GM13977 (cell line): ENCODE data around the gene UCKL1.

Experiments
- DNase-seq: peaks from one replicate; pipeline ENCODE4 v3.0.0; 2012; ENCODE audit warnings: low spot score
- in situ Hi-C: fragments of 300-500 bp; cut with MboI; formaldehyde crosslinking; loops from one replicate; pipeline ENCODE4 v1.12.0; 2022; ENCODE audit warnings: low sequenced_read_pairs, low pct_unique_long_range_greater_than_20kb, mixed read lengths, inconsistent platforms; ENCODE audit not compliant: unreplicated experiment
- TF ChIP-seq, protein P1 (sequence below): IDR thresholded peaks from 2 replicates; pipeline ENCODE4 v1.5.1; 2012; ENCODE audit warnings: mild to moderate bottlenecking, control low read depth; ENCODE audit not compliant: insufficient read depth; ENCODE audit errors: extremely low read depth, missing control alignments

UCKL1 gene

DNA sequence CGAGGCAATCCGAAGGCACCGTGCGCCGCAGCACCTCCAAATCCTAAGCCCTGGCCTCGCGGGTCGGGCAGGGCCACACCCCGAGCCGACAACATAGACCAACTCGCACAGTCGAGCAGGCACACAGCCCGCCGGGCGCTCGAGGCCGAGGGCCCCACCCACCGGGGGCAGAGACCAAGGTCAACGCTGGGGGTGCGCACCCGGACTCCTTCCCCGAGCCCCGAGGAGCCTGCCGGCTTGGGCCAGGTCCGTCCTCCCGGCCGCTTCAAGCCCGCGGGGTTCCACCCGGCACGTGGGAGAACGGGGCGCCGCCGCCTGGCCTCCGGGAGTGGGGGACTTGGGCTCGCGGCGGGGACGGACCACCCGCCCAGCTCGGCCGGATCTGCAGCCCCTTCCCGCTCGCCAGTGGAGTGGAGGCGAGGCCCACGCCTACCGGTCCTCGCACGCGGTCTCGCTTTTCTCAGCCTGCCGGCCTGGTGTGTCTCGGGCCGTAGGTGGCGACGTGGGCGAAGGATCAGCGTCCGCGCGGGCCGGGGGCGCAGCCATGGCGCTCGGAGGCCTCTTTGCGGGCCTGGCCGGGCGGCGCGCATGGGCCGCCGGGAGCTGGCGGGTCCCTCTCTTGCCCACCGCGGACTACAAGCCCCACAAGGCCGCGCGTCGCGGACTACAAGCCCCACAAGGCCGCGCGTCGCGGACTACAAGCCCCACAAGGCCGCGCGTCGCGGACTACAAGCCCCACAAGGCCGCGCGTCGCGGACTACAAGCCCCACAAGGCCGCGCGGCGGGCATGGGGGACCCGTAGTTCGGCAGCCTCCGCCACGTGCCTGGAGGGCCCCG is at the start of gene UCKL1:
Gene UCKL1 (minus strand): TSS at position 590 of the 837 bp plus-strand sequence. CDS start 44 bp downstream, at position 546.
- TF ChIP-seq, protein P1, sequence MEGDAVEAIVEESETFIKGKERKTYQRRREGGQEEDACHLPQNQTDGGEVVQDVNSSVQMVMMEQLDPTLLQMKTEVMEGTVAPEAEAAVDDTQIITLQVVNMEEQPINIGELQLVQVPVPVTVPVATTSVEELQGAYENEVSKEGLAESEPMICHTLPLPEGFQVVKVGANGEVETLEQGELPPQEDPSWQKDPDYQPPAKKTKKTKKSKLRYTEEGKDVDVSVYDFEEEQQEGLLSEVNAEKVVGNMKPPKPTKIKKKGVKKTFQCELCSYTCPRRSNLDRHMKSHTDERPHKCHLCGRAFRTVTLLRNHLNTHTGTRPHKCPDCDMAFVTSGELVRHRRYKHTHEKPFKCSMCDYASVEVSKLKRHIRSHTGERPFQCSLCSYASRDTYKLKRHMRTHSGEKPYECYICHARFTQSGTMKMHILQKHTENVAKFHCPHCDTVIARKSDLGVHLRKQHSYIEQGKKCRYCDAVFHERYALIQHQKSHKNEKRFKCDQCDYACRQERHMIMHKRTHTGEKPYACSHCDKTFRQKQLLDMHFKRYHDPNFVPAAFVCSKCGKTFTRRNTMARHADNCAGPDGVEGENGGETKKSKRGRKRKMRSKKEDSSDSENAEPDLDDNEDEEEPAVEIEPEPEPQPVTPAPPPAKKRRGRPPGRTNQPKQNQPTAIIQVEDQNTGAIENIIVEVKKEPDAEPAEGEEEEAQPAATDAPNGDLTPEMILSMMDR, result no peak
- in situ Hi-C loops, result no loop called here
- DNase-seq, result peak; percentile 96

DNA sequence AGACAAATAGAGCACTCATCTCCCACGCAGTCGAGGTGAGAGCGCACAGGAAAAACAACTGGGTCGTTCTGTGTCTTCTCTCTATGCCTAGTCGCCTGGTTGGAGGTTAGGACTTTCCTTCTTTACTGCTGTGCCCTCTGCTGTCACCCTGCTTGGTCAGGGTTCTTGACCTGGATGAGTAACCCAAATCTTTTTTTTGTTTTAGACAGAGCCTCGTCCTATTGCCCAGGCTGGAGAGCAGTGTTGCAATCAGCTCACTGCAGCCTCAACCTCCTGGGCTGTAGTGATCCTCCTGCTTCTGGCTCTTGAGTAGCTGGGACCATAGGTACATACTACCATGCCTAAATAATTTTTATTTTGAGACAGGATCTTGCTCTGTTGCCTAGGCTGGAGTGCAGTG is 49.2 kb upstream of the UCKL1 start:
- in situ Hi-C loops, result no loop called here
- DNase-seq, result no peak
- TF ChIP-seq, protein P1, result no peak

DNA sequence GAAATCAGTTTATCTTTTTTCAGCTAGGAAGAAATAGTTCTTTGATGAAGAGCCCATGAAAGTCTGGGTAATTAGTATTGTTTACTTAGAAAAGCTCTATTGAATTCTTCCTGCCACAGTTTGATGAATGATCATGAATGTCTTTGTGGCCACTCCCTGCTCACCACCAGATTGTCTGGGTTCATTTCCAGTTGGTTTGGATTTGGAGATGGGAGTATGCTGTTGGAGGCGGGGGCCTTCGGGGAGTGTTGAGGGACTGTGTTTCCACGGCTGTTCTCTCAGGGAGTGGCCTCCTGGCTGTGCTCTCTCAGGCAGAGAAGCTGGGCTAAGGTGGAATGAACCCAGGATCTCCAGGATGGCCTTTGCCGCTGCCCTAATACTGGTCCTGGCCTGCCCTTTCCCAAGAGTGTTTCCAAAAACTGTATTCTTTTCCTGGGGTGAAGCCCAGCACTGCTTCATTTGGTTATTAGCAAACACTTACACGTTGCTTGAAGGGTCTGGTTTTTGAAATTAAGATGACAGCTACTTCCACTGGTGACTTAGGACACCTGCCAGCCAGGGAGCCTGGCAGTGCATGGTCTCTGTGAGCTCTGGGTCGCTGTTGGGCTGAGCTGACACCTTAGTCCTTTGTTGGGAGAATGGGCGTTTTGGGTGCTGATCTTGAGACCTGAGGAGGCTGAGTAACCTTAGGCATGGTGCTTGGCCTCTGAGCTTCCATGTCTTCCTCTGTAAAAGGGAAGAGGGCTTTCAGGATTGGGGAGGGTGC is 47.9 kb upstream of the UCKL1 start:
- in situ Hi-C loops, result no loop called here
- TF ChIP-seq, protein P1, result no peak
- no peak for DNase-seq

DNA sequence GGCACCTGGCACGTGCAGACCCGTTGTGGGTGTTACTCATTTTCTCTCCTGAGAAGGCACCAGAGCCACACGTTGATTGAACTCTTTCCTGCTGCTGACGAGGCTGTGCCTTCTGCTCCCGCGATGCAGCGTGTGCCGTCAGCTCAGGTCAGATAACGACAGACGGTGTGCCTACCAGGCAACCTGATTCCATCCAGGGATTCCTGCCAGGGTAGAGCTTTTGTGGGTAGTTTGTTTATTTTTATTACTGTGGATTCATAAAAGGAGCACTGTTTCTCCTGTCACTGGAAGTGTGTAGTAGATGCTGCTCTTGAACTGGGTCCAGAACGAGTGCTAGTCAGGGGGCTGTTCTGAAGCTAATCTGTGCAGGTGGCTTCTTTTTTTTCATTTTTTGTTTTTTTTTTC is 45.4 kb upstream of the UCKL1 start:
- no peak for DNase-seq
- in situ Hi-C loops, result no loop called here
- TF ChIP-seq, protein P1, result no peak

DNA sequence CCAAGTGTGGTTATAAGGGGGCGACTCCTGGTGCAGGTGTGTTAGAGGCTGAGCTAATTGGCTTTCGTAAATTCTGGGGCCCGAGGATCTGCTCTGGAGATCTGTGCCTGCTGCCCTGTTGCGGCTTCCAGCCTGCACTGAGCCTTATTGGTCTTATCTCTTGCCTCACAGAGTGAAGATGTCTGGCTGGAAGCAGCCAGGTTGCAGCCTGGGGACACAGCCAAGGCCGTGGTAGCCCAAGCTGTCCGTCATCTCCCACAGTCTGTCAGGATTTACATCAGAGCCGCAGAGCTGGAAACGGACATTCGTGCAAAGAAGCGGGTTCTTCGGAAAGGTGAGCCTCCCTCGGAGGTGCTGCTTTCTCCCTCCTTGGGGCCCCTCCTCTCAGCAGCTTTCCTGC is 44.7 kb upstream of the UCKL1 start:
- in situ Hi-C loops, result no loop called here
- no peak for DNase-seq
- TF ChIP-seq, protein P1, result no peak

DNA sequence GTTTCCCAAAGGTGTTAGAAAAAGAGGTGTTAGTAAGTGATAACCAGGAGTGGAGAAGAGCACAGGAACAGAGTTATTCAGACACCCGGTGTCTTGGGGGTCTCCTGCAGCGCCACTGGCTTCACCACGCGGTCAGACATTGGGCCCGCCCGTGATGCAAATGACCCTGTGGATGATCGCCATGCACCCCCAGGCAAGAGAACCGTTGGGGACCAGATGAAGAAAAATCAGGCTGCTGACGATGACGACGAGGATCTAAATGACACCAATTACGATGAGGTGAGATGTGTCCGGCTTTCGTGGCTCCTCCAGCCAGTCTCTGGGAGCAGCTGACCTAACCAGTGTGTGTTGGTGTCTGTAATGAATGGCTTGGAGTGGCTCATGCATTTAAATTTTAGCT is 26.7 kb upstream of the UCKL1 start:
- TF ChIP-seq, protein P1, result no peak
- DNase-seq, result no peak
- in situ Hi-C loops, result no loop called here
